Gastrocnemius medialis (tissue), 4 donors: ENCODE data around the gene MIF.

Experiments used
- POLR2A ChIP-seq, 2 donors: fragments of 450-650 bp; IDR thresholded peaks; one replicate each; pipeline ENCODE4 v1.6.1; 2017; ENCODE audit warnings: antibody characterized with exemption in 2 of 2, mild to moderate bottlenecking in 2 of 2, moderate library complexity in 2 of 2
- TF ChIP-seq, protein P1 (sequence below), 5 experiments: fragments of 450-650 bp in 3 of 5; fragments of 200-600 bp in 2 of 5; sonication (generic) in 2 of 5; IDR thresholded peaks in 4 of 5; conservative IDR thresholded peaks in 1 of 5; 1 replicate in 4 of 5; 2 replicates in 1 of 5; pipeline ENCODE4 v1.5.1; 2016 to 2019; ENCODE audit warnings: antibody characterized with exemption in 5 of 5, mild to moderate bottlenecking in 3 of 5, moderate library complexity in 3 of 5

DNA sequence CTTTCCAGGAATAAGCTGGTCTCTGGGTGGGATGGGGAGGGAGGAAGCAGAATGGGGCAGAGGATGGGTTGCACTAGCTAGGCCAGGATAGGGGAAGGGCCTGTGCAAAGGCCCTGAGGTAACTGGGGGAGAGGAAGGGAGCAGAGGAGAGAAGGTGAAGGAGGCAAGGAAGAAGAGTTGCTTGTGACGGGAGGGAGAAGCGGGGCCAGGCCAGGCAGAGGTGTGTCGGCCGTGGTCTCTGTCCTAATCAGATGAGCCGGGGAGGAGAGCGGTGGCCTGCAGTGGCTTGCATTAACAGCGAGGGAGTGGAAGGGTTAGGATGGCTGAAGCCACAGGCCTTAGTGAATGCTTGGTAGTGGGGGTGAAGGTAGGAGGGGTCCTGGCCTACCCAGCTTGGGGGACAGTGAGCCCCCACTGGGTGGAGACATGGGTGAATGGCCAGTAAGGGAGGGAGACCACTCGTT is 49.4 kb upstream of the MIF start:
- TF ChIP-seq, protein P1, sequence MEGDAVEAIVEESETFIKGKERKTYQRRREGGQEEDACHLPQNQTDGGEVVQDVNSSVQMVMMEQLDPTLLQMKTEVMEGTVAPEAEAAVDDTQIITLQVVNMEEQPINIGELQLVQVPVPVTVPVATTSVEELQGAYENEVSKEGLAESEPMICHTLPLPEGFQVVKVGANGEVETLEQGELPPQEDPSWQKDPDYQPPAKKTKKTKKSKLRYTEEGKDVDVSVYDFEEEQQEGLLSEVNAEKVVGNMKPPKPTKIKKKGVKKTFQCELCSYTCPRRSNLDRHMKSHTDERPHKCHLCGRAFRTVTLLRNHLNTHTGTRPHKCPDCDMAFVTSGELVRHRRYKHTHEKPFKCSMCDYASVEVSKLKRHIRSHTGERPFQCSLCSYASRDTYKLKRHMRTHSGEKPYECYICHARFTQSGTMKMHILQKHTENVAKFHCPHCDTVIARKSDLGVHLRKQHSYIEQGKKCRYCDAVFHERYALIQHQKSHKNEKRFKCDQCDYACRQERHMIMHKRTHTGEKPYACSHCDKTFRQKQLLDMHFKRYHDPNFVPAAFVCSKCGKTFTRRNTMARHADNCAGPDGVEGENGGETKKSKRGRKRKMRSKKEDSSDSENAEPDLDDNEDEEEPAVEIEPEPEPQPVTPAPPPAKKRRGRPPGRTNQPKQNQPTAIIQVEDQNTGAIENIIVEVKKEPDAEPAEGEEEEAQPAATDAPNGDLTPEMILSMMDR (IDR thresholded peaks at IDR 0.05 in 4 of 5, conservative IDR thresholded peaks at IDR 0.05 in 1 of 5), result no peak
- no peak for TF ChIP-seq POLR2A (IDR thresholded peaks at IDR 0.05)
